ENCODE measurements around the gene ZNF606.

- TF ChIP-seq CTCF (conservative IDR thresholded peaks at IDR 0.05) = no peak
- no peak for TF ChIP-seq ZFX (IDR thresholded peaks at IDR 0.05)
These were observed 66.9 kb downstream of the ZNF606 start for GRCh38 chr19:57935731-57936130.

Measured in C4-2B (cell line).